Fibroblast of skin of abdomen (primary cell): ENCODE measurements around the gene ISG15.
"Not testable (repeated sequence)": the region's sequence is repeated elsewhere in the genome, so short reads cannot be mapped to it uniquely, and the experiment has no call there.

Source experiments
- DNase-seq: peaks from one replicate; pipeline ENCODE4 v3.0.0-alpha.2; 2013

Gene ISG15

DNA sequence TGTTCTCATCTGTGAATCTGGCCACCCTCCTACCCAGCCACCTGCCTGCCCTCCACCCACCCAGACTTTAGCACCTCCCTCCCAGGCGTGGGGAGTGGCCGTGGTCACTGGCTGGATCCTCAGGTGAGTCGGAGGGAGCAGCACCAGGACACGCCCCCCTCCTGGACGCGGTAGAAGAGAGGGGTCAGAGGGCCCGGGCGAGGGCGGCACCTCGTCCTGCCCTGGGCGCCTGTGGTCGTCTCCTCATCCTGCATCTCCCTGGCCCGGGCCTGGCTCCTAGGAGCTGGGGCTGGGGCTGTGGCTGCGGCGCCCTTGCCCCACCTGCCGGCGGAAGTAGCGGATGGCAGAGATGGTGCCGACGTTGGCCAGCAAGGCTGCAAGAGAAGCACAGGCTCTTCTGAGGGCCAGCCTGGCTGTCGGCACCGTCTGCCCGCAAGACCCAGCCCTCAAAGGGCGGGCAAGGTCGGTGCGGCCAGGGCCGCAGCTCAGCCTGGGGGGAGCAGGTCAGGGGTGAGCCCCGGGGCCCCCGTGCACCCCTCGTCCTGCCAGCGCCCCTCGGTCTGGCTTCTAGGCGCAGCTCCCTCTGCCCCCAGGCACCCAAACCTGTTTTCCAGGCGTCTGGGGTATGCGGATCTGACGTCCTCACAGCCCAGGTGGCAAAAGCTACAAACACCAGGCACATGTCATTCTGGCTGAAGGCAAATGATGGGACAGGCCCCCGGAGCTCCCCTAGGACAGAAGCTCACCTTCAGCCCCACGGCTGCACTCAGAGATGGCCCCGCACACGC is 37.2 kb upstream of the ISG15 start:
- DNase-seq, result peak; percentile 41

DNA sequence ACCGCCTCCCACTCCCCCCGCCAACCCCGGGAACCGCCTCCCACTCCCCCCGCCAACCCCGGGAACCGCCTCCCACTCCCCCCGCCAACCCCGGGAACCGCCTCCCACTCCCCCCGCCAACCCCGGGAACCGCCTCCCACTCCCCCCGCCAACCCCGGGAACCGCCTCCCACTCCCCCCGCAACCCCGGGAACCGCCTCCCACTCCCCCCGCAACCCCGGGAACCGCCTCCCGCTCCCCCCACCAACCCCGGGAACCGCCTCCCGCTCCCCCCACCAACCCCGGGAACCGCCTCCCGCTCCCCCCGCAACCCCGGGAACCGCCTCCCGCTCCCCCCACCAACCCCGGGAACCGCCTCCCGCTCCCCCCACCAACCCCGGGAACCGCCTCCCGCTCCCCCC is 36.5 kb upstream of the ISG15 start:
- not testable (repeated sequence) for DNase-seq

DNA sequence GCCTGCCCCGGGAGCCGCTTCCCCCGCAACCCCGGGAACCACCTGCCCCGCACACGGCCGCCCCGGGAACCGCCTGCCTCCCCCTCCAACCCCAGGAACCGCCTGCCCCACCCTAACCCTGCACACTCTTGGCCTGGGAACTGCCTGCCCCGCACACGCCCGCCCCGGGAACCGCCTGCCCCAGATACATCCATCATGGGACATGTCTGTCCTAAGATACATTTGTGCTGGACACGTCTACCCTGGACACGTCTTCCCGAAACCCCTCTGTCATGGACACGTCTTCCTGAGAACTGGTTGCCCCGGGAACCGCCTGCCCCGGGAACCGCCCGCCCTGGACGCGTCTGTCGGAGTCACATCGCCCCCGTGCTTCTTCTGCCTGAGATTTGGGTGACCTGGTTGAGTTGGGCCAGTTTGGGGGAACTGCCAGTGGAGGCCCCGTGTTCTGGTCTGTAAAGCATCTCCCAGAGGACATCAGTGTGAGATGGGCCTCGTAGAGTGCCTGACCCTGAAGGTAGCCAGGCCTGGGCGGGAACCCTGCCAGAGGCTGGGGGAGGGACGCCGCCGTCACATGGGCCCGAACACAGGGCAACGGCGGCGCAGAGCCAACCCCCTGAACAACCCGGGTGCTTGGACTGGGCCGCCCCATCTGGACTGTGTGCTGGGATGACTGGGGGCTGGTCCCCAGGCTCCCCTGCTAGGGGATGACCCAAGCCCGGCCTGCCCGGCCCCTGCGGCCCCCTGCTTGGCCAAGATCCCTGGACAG is 35.0 kb upstream of the ISG15 start:
- no peak for DNase-seq

DNA sequence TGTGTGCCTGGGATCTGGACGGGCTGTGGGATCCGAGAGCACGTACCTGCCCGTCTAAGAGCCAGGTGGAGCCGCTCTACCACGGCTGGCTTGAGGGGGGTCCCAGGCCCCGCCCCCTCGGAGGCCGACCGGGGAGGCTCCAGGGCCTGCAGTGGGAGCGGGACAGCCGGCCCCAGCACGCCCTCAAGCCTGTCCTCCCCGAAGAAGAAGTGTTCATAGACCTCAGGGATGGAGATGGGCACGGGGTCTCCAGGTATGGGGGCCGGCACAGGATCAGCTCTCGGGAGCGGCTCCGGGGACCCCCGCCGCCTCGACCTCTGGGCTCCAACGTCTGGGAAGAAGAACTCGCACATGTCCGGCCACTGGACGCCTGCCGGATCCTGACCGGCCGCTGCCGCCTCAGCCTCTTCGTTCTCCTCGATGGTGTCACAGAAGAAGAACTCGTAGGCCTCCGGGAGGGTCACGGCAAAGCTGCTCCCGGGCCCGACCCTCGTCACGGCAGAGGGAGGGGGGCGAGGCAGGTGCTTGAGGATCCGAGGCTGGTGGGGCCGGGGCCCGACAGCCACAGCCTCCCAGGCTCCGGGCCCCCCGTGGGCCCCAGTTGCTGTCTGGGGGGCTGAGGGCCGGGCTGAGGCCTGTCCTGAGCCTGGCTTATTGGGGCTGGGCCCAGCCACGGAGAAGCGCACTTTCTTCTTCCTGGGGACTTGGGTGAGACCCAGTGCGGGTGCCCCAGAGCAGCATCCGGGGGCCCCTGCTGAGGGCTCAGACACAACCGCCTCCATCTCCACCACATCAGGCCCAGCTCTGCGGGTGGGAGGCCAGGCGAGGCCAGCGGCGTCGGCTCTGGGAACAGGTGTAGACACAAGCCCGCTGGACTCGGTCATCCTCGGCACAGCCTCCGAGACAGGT is 34.2 kb upstream of the ISG15 start:
- no peak for DNase-seq

DNA sequence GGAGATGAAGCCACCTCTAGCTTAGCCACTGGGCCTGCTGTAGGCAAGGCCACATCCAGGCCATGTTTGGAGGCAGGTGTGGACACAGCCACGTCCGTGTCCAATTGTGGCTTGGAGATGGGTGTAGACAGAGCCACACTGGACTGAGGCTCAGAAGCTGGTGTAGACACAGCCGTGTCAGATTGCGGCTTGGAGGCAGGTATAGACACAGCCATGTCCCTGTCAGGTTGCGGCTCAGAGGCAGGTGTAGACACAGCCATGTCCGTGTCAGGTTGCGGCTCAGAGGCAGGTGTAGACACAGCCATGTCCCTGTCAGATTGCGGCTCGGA is 33.6 kb upstream of the ISG15 start:
- DNase-seq, result no peak

DNA sequence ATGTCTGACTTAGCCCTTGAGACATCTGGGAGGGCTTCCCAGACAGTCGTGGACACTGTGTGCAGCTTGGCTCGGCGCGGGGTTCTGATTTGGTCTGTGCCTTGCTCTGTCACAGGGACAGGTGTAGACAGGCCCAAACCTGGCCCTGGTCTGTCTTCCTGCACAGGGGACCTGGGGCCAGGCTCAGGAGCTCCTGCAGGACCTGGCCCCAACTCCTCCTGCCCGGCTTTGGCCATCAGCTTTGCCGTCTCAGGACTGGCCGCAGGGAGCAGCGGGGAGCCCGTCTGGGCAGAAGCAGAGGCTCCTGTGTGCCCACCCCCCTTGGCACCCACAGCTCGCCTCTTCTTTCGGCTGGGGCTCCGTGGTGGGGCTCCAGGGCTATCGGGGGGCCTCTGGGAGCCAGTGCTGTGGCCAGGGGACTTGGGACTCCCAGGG is 33.1 kb upstream of the ISG15 start:
- no peak for DNase-seq

DNA sequence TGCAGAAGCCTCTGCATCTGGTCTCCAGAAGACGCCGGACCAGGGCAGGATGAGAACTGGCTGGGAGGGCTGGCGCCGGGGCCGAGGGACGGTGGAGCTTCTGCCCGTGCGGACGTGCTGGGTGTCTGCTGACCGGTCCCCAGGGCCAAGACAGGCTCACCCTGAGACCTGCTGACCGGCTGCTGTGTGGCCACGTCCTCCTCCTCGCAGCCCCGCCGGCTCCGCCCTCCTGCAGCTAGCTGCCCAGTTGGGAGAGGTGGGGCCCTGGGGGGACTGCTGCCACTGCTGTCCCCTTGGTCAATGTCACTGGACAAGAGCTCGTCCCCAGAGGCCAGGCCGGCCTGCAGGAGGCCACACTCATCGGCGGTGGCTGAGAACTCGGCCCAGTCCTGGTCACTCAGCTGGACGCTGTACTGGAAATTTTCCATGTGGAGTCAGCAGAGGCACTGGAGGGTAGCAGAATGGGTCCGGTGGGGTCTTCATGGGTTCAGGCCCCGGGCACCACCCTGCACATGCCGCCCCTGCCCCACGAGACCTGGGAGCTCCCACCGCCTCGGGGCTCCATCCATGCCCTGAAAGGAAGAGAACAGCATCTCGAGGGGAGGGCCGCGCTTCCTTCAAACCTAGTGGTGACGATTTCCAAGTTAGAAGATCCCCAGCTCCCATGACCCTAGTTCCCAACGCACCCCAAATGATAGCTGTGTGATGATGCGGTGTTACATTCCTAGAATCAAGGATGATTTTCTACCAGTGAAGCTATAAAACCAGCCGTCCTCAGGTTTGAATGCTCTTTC is 32.5 kb upstream of the ISG15 start:
- no peak for DNase-seq

DNA sequence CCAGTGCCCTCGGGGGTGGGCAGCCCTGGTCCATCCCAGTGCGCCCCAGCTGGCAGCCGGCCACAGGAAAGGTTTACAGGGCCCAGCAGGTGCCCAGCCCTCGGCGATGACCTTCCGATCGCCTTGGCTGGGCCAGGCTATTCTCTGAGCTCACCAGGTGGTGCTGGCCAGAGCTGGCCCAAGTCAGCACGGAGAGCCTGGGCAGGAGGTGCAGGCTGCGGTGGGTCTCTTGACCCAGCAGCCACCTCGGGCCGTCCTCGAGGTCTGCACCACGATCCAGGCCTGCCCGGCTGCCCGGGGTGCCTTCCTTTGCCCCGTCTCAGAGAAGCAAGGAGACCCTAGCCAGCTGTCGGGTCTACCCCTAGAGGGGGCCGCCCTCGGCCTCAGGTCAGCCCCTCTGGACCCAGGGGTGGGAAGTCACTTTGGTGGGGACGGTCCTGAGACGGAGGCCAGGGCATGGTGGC is 31.8 kb upstream of the ISG15 start:
- no peak for DNase-seq

DNA sequence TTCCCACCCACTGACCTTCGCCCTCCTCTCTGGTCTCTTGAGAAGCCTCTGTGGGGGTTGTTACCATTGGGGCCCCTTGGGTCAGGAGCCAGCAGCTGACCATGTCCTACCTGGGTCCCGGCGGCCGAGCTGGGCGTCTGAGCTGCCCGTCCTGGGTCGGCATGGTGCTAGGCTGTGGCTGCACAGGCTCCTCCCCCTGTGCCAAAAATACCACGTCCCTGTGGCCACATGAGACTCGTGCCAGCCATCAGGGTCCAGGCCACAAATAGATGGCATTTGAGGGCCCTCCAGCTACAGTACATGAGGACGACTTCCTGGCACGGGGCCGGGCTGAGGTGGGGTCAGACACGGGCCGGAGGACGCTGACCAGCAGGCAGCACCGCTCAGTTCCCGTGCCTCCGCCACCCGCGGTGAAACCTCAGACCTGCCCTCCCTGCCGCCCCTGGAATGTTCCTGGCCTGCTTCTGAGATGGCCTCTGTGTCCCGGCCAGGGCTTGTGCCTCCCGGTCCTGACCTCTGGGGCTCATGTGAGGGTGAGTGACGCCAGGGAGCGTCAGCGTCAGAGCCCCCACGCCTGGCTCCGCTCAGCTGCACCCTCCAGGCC is 31.2 kb upstream of the ISG15 start, which contains the start of gene PERM1:
Gene PERM1, minus strand, starts transcription at position 139 of the 604 bp plus-strand sequence. CDS start 1,064 bp downstream, outside the sequence.
- no peak for DNase-seq

DNA sequence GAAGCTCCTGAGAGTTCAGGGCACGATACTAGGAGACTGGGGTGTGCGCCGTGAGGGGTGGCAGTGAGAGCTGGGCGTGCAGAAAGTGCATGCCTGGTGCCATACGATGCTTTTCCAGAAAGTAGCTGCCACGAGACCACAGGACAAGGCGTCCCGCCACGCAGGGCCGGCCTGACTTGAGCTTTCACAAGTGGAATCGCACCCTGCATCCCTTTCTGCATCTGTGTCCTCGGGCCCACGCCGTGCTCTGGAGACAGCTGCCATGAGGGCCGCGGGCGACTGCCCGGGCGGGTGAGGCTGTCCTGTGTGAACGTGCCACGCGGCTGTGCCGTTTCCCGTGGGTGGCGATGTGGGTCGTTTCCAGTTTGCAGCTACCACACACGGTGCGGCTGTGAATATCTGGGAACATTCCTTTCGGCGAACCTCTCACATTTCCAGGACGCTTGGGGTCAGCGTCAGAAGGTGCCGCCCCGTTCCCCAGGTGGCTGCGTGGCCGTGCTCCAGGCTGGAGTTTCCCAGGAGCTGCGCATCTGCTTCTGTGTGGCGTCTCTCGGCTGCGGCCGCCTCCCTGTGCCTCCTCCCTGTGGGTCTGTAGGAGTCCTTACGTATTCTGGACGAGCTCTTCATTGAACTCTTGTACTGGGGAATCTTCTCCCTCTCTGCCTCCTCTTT is 30.4 kb upstream of the ISG15 start:
- DNase-seq, result no peak

DNA sequence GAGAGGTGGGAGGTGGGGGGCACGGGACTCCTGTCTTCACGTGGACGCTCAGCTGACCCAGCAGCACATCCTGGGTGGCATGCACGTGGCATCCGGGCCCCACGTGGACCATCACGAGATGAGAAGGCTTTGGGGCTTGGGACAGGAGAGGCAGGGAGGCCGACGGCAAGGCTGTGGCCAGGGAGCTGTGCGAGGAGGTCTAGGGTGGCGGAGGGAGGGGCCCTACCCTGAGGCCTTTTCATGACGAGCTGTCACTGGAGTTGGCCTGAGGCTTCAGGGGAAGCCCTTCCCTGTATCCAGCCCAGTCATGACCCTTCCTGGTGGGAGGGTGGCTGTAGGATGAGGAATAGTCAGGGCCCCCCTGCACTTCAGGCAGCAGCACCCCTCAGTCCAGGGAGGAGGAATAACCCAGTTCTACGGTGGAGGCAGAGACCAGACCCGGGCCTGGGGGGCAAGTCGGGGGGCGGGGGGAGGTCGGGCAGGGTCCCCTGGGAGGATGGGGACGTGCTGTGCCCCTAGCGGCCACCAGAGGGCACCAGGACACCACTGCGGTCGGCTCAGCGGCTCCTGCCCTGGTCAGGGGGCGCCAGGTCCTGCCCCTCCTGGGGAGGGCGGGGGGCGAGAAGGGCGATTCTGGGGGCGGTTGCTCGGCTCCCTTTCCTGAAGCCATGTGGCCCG is 29.4 kb upstream of the ISG15 start:
- DNase-seq, result peak; percentile 17

DNA sequence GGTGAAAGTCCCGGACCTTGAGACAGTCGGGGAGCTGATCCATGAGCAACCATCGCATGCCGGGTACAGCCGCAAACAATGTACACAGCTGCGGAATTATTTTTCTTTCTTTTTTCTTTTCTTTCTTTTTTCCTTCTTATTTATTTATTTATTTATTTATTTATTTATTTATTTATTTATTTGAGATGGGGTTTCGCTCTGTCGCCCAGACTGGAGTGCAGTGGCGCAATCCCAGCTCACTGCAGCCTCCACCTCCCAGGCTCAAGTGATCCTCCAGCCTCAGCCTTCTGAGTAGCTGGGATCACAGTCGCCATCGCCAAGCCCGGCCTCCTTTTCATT is 28.9 kb upstream of the ISG15 start:
- no peak for DNase-seq

DNA sequence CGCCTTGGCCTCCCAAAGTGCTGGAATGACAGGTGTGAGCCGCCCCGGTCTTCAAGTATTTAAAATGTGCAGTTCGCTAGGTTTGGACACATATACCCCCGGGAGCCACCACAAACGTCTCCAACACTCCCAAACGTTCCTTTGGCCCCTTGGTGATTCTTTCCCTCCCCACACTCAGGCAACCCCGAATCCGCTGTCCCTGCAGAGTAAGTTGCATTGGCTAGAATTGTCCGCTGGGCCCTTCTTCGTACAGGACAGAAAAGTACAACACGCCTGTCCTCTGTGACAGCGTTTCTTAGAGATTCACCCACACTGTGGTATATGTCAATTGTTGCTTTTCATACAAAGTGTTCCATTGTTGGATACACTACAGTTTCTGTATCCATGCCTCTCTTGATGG is 28.2 kb upstream of the ISG15 start:
- no peak for DNase-seq

DNA sequence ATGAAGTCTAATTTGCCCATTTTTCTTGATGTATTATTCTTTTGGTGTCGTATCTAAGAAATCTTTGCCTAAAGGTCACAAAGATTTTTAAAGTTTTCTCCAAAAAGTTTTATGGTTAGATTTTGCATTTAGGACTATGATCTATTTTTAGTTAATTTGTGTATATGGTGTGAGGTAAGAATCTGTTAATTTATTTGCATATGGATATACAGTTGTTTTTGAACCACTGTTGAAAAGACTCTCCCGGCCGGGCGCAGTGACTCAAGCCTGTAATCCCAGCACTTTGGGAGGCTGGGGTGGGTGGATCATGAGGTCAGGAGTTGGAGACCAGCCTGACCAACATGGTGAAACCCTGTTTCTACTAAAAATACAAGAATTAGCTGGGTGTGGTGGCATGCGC is 25.2 kb upstream of the ISG15 start:
- not testable (repeated sequence) for DNase-seq

DNA sequence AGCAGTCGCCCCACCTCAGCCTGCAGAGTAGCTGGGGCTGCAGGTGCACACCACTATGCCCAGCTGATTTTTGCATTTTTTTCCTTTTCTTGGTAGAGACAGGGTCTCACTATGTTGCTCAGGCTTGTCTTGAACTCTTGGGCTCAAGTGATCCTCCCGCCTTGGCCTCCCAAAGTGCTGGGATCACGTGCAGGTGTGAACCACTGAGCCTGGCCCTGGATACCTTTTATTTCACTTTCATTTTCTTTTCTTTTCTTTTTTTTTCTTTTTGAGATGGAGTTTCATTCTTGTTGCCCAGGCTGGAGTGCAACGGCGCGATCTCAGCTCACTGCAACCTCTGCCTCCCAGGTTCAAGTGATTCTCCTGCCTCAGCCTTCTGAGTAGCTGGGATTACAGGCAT is 22.0 kb upstream of the ISG15 start:
- DNase-seq, result not testable (repeated sequence)

DNA sequence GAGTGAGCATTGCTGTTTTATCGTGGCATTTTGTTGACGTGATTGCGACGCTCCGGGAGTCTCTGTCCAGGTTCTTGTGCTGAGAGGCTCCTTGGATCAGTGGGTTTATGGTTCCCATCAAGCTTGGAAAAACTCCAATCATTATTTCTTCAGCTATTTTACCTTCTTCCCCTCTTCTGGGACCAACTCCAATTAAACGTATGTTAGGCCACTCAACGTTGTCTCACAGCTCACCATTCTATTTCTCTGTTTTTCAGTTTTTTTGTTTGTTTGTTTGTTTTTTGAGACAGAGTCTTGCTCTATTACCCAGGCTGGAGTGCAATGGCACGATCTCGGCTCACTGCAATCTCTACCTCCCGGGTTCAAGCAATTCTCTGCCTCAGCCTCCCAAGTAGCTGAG is 21.4 kb upstream of the ISG15 start:
- no peak for DNase-seq

DNA sequence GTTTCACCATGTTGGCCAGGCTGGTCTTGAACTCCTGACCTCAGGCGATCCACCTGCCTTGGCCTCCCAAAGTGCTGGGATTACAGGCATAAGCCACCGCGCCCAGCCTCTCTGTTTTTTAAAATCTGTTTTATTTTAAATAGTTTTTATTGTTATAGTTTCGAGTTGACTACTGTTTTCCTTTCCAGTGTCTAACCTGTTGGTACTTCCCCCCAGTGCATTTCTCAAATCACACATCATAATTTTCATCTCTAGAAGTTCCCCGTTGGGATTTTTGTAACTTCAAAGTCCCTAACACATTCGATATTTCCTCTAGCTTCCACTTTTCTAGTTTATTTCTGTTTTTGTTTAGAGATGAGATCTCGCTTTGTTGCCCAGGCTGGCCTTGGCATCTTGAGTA is 20.9 kb upstream of the ISG15 start:
- no peak for DNase-seq

DNA sequence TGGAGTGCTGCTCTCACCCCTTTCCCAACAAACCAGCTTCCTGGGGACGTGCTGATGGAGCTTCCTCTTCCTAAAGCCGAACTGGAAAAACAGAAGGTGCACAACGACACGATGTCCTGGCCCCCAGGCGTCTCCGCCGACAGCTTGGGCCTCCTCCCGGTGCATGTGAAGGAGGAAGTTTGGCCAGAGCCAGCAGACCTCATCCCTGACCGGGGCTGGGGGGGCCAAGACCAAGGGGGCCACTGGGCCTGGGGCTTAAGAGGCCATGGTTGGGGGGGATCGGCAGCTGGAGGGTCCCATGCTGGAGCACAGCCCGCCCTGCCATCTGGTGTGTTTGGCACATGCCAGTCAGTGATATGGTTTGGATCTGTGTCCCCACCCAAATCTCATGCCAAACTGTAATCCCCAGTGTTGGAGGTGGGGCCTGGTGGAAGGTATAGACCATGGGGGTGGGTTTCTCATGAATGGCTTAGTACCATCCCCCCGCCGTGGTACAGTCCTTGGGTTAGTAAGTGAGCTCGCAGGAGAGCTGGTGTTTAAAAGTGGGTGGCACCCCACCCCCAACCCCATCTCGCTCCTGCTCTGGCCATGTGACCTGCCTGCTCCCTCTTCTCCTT is 19.8 kb upstream of the ISG15 start:
- DNase-seq, result no peak

DNA sequence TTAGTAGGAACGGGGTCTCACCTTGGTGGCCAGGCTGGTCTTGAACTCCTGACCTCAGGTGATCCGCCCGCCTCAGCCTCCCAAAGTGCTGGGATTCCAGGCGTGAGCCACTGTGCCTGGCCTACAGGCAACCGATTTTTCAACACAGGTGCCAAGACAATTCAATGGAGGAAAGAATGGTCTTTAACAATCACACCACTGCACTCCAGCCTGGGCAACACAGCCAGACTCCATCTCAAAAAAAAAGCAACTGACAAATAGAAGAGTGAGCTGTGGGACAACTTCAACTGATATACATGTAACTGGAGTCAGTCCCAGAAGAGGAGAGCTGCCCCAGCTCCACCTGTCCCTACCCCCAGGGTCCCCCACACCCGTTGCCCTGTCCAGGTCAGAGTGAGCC is 18.8 kb upstream of the ISG15 start:
- not testable (repeated sequence) for DNase-seq
